Neutrophil (primary cell): ENCODE results near the gene SAMSN1.
A peak's percentile ranks its signal among the peaks of the same experiment; 100 is the strongest.
"Not testable (repeated sequence)": the region's sequence is repeated elsewhere in the genome, so short reads cannot be mapped to it uniquely, and the experiment has no call there.

Experiments used
- H3K27ac ChIP-seq: fragments of 200-600 bp; sonication (generic); 2 replicates; pipeline ENCODE4 v1.5.1; 2016; ENCODE audit warnings: mild to moderate bottlenecking, moderate library complexity
- H3K27me3 ChIP-seq: fragments of 200-600 bp; sonication (generic); 2 replicates; pipeline ENCODE4 v1.6.0; 2016; ENCODE audit warnings: mild to moderate bottlenecking
- H3K36me3 ChIP-seq: fragments of 200-600 bp; sonication (generic); 2 replicates; pipeline ENCODE4 v1.5.1; 2017
- H3K4me1 ChIP-seq, 2 experiments: fragments of 200-600 bp in 1 of 2; sonication (generic) in 1 of 2; 1 replicate in 1 of 2; 2 replicates in 1 of 2; pipeline versions ENCODE4 v1.5.1 to v1.6.1; 2013 to 2016; ENCODE audit warnings: low read depth in 1 of 2, low read length in 1 of 2, mild to moderate bottlenecking in 1 of 2, moderate library complexity in 1 of 2; ENCODE audit not compliant: control insufficient read depth in 1 of 2, insufficient read depth in 1 of 2
- H3K4me3 ChIP-seq, 2 experiments: fragments of 200-600 bp in 1 of 2; sonication (generic) in 1 of 2; 1 replicate in 1 of 2; 2 replicates in 1 of 2; pipeline ENCODE4 v1.5.1; 2013 to 2016; ENCODE audit warnings: low read depth in 1 of 2, low read length in 1 of 2, mild to moderate bottlenecking in 1 of 2, moderate library complexity in 1 of 2
- H3K9me3 ChIP-seq: fragments of 200-600 bp; sonication (generic); 2 replicates; pipeline ENCODE4 v1.5.1; 2016
- TF ChIP-seq, protein P1 (sequence below): fragments of 200-600 bp; sonication (generic); IDR thresholded peaks from 2 replicates; pipeline ENCODE4 v1.5.1; 2016; ENCODE audit warnings: antibody characterized with exemption

Gene SAMSN1

GRCh38 chr21:14553422-14553821, 7.3 kb upstream of the SAMSN1 start:
- no peaks in the 10 kb centered on the region for H3K27me3 ChIP-seq
- no peak overlapping the region for H3K27ac ChIP-seq
- peaks cover 31 to 32% of the 10 kb centered on the region in 2 experiments for H3K4me1 ChIP-seq
- TF ChIP-seq, protein P1, sequence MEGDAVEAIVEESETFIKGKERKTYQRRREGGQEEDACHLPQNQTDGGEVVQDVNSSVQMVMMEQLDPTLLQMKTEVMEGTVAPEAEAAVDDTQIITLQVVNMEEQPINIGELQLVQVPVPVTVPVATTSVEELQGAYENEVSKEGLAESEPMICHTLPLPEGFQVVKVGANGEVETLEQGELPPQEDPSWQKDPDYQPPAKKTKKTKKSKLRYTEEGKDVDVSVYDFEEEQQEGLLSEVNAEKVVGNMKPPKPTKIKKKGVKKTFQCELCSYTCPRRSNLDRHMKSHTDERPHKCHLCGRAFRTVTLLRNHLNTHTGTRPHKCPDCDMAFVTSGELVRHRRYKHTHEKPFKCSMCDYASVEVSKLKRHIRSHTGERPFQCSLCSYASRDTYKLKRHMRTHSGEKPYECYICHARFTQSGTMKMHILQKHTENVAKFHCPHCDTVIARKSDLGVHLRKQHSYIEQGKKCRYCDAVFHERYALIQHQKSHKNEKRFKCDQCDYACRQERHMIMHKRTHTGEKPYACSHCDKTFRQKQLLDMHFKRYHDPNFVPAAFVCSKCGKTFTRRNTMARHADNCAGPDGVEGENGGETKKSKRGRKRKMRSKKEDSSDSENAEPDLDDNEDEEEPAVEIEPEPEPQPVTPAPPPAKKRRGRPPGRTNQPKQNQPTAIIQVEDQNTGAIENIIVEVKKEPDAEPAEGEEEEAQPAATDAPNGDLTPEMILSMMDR = no peak
- no peaks in the 10 kb centered on the region for H3K9me3 ChIP-seq
- H3K36me3 ChIP-seq = no peaks in the 10 kb centered on the region
- no peak overlapping the region for H3K4me3 ChIP-seq

GRCh38 chr21:14551741-14552140, 5.6 kb upstream of the SAMSN1 start:
- Histone ChIP-seq H3K4me3 (no peak overlapping the region), H3K36me3 (no peaks in the 10 kb centered on the region), H3K27me3 (no peaks in the 10 kb centered on the region), H3K27ac (peak overlapping the region; percentile 89), H3K4me1 (peaks cover 44 to 48% of the 10 kb centered on the region in 2 experiments), H3K9me3 (no peaks in the 10 kb centered on the region)
- TF ChIP-seq, protein P1 = no peak

DNA sequence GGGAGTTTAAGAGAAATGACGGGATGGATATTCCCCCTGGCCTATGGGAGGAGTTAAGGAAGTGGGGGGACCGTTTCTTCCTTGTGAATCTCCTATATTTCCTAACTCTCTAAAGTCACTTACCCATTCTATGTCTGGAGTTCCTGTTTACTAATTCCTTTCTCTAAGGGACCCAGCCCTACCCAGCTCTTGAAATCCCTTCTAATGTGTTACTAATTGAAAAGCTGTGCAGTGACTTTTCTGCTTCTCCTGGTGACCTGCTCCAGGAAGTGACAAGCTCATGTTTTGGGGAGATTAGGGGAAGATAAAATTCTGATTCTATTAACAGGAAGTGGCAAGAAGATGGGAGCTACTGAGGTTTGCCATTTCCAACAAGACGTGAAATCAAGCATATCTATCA, 4.0 kb upstream of the SAMSN1 start:
- no peaks in the 10 kb centered on the region for H3K36me3 ChIP-seq
- H3K9me3 ChIP-seq = no peaks in the 10 kb centered on the region
- TF ChIP-seq, protein P1 = no peak
- H3K27ac ChIP-seq = peak overlapping the region; percentile 89
- no peaks in the 10 kb centered on the region for H3K27me3 ChIP-seq
- peaks cover 48 to 54% of the 10 kb centered on the region in 2 experiments for H3K4me1 ChIP-seq
- H3K4me3 ChIP-seq = peak overlapping the region; percentile 12 to 20

DNA sequence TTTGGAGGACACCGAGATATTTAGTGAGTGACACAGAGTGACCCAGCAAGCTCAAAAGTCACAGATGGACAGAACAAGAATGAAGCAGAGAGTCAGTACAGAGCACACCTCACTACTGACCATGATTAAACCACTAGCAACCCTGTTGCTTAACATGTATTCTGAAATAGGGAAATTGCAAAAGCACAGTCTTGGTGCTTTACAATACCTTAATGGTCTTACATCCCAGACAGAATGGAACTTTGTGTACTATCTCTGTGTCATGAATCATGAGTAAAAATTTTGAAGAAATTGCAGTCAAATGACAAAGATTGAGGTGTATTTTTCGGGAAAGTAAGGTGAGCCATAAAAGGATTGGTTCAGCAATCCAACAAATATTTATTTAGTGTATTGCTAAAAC, 2.7 kb upstream of the SAMSN1 start:
- TF ChIP-seq, protein P1 = no peak
- H3K4me3 ChIP-seq = peak overlapping the region; percentile 12 to 32
- peaks cover 59 to 61% of the 10 kb centered on the region in 2 experiments for H3K4me1 ChIP-seq
- no peaks in the 10 kb centered on the region for H3K9me3 ChIP-seq
- H3K36me3 ChIP-seq = no peaks in the 10 kb centered on the region
- H3K27ac ChIP-seq = peak overlapping the region; percentile 89
- no peaks in the 10 kb centered on the region for H3K27me3 ChIP-seq

- Histone ChIP-seq H3K4me1 (peaks cover 62 to 69% of the 10 kb centered on the region in 2 experiments), H3K9me3 (no peaks in the 10 kb centered on the region), H3K27ac (peak overlapping the region; percentile 89), H3K36me3 (no peaks in the 10 kb centered on the region), H3K4me3 (peak overlapping the region; percentile 12 to 32), H3K27me3 (no peaks in the 10 kb centered on the region)
- TF ChIP-seq, protein P1 = no peak
These were observed 1.9 kb upstream of the SAMSN1 start for GRCh38 chr21:14547834-14548513.

DNA sequence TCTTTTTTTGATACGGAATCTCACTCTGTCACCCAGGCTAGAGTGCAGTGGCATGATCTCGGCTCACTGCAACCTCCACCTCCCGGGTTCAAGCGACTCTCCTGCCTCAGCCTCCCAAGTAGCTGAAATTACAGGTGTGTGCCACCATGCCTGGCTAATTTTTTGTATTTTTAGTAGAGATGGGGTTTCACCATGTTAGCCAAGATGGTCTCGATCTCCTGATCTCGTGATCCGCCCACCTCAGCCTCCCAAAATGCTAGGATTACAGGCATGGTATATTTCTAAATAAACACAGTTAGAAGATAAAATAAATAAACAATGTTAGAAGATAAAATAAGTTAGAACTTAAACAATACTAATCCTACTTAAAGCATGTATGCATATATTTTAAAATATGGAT, 604 bp upstream of the SAMSN1 start:
- Histone ChIP-seq H3K4me1 (peaks cover 74 to 81% of the 10 kb centered on the region in 2 experiments), H3K27ac (peak overlapping the region; percentile 89), H3K4me3 (peak overlapping the region; percentile 63 to 87)
- H3K36me3 ChIP-seq, H3K27me3 ChIP-seq, H3K9me3 ChIP-seq: not testable (repeated sequence)
